Epithelial cell of prostate (primary cell): ENCODE data around the gene ELFN2.
A peak's percentile ranks its signal among the peaks of the same experiment; 100 is the strongest.

Experiments
- DNase-seq: peaks from one replicate; pipeline ENCODE4 v3.0.0-alpha.2; 2011; ENCODE audit warnings: low read depth, low spot score
- H3K27ac ChIP-seq: fragments of 450-650 bp; 2 replicates; pipeline ENCODE4 v1.5.1; 2017; ENCODE audit warnings: mild to moderate bottlenecking

Gene ELFN2

GRCh38 chr22:37456346-37456745 lies 29.1 kb upstream of the ELFN2 start:
- no peak overlapping the region for H3K27ac ChIP-seq
- no peak for DNase-seq

GRCh38 chr22:37455896-37456295 lies 28.6 kb upstream of the ELFN2 start:
- H3K27ac ChIP-seq = no peak overlapping the region
- DNase-seq = no peak

- peak overlapping the region; percentile 48 for H3K27ac ChIP-seq
- DNase-seq = peak; percentile 56
Measured at GRCh38 chr22:37454857-37455686, 27.8 kb upstream of the ELFN2 start.

GRCh38 chr22:37453696-37454095 lies 26.4 kb upstream of the ELFN2 start:
- no peak overlapping the region for H3K27ac ChIP-seq
- DNase-seq = no peak

- no peak for DNase-seq
- no peak overlapping the region for H3K27ac ChIP-seq
Measured at GRCh38 chr22:37451218-37451617, 23.9 kb upstream of the ELFN2 start.

- H3K27ac ChIP-seq = no peak overlapping the region
- DNase-seq = no peak
Measured at GRCh38 chr22:37449331-37450001, 22.2 kb upstream of the ELFN2 start.

DNA sequence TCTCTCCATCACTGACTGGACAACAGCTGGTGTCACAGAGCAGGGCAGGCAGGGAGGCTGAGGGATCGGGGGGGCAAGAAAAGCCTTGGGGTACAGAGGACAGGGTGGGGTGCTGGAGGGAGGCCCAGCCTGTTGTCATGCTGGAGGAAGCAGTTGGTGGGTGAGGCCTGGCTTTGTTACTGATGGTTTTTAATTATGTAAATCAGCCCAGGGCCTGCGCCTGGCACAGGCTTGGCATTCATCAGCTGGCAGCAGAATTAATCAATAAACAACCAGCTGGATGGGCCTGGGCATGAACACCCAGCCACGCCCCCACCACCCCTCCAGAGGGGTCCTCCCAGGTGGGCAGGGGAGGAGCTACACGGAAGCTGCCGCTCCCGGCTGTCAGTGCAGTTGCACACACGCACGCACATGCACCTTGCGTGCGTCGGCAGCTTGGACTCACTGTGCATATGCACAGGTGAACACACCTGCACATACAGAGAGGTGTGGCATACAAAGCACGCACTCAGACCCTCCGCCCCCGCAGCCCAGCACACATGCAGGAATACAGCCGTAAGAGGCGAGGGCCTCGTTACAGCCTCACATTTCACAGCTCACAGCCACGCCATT lies 21.3 kb upstream of the ELFN2 start:
- no peak overlapping the region for H3K27ac ChIP-seq
- DNase-seq = no peak

DNA sequence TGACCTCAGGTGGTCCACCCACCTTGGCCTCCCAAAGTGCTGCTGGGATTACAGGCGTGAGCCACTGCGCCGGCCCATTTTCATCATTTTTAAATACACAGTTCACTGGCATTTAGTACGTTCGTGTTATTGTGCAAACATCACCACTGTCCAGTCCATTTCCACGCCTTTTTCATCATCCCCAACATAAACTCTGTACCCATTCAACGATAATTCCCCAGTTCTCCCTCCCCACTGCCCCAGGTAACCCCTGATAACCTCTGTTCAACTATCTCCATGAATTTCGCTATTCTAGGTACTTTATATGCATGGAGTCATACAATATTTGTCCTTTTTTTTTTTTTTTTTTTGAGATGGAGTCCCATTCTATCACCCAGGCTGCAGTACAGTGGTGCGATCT lies 18.2 kb upstream of the ELFN2 start:
- H3K27ac ChIP-seq = no peak overlapping the region
- no peak for DNase-seq

- peak overlapping the region; percentile 2 for H3K27ac ChIP-seq
Measured at GRCh38 chr22:37443977-37444376, 16.7 kb upstream of the ELFN2 start.

GRCh38 chr22:37443086-37443485 lies 15.8 kb upstream of the ELFN2 start:
- no peak for DNase-seq
- no peak overlapping the region for H3K27ac ChIP-seq

More at GRCh38 chr22:37443977-37444376, 16.7 kb upstream of the ELFN2 start:
- DNase-seq = no peak

- no peak overlapping the region for H3K27ac ChIP-seq
- no peak for DNase-seq
Measured at GRCh38 chr22:37442537-37442936, 15.3 kb upstream of the ELFN2 start.

GRCh38 chr22:37442135-37442534 lies 14.9 kb upstream of the ELFN2 start:
- no peak overlapping the region for H3K27ac ChIP-seq
- no peak for DNase-seq

- DNase-seq = no peak
- H3K27ac ChIP-seq = no peak overlapping the region
Measured at GRCh38 chr22:37440875-37441274, 13.6 kb upstream of the ELFN2 start.

- H3K27ac ChIP-seq = no peak overlapping the region
- no peak for DNase-seq
Measured at GRCh38 chr22:37439347-37439746, 12.1 kb upstream of the ELFN2 start.

DNA sequence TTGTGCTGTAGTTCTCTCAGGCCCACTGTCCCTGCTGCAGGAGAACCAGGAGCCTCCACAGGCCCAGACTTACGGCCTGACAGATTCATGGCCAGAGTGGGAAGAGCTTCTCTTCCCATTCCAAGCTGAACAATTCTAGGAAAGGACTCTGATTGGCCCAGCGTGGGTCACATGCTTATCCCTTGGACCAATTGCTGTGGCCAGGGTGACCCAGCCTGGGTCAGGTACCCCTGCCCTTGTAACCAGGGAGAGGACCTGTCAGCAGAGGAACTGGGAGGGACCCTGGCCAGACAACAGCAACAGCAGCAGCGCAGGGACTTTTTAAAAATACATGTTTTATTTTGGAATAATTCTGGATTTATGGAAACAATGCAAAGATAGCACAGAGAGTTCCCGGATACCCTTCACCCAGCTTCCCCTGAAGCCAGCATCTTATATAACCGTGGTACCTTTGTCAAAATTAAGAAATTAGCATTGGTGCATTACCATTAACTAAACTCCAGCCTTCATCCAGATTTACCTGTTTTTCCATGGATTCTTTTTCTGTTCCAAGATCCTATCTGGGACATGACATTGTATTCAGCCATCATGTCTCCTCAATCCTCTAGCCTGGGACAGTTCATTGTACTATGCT lies 8.8 kb upstream of the ELFN2 start:
- DNase-seq = no peak
- no peak overlapping the region for H3K27ac ChIP-seq

DNA sequence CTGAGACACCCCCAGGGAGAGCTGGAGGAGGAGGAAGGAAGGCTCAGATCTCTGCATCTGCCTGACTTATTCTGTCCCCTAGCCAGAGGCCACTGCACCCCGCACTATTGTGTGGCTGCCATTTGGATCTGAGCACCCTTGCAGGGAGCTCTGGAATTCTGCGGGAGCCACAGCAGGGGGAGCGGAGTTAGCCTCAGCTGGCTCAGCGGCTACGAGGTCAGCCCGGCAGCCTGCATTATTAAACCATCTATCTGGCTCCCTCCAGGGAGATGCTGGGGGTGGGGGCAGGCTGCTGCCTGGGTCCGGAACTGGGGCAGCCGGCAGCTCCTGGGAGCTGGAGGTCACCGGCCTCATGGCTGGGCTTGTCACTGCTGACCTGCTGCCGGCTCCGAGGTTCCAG lies 6.5 kb upstream of the ELFN2 start:
- H3K27ac ChIP-seq = no peak overlapping the region

DNA sequence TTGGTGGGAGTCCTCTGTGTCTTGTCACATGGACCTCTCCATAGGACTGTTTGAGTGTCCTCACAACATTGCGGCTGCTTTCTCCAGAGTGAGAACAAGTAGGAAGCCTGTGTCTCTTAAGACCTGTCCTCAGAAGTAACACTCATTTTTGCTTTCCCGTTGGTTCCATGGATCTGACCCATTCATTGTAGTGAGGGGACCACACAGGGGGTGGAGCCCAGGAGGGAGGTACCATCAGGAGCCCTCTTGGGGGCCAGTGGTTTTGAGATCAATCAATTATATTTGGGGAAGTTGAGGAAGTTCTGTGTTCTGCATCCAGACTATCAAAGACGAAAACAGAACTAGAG lies 5.4 kb upstream of the ELFN2 start:
- peak overlapping the region; percentile 91 for H3K27ac ChIP-seq
- no peak for DNase-seq

More for the DNA sequence above, 6.5 kb upstream of the ELFN2 start:
- DNase-seq = no peak

DNA sequence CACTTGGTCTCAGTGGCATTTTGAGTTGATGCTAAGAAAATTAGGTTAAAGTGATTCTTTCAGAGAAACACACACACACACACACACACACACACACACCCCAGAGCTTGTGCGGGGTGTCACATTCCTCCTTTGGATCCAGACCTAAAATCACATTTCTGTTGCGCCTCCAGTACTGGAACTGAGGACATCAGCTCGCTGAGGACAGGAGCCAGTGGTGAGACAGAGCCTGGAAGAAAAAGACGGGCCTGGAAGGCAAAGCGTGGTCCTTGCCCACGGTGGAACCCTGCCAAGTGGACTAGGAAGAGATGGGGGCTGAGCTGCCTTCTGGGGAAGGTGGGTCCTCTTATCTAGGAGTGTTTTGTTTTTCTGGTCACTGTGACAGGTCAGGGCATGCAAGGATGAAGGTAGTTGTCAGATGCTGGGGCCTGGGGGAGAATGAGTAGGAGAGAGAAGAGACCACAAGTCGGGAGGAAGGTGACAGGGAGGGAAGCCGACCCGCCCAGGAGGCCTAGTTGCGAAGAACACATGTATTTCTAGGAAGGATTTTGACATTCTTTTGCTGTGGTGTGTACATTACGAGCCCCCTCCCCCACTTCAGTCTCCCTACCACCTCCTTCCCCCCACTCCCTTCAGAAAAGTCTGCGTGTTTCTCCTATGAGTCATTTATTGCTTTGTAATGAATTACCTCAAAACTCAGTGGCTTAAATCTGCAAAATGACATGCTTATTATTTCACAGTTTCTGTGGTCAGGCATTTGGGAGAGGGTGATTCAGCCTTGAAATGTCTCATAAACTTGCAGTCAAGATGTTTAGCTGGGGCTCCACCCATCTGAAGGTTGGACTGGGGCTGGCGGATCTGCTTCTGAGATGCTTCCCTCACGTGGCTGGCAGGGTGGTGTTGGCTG lies 4.8 kb upstream of the ELFN2 start:
- H3K27ac ChIP-seq = peak overlapping the region; percentile 91
- peak; percentile 94 for DNase-seq

DNA sequence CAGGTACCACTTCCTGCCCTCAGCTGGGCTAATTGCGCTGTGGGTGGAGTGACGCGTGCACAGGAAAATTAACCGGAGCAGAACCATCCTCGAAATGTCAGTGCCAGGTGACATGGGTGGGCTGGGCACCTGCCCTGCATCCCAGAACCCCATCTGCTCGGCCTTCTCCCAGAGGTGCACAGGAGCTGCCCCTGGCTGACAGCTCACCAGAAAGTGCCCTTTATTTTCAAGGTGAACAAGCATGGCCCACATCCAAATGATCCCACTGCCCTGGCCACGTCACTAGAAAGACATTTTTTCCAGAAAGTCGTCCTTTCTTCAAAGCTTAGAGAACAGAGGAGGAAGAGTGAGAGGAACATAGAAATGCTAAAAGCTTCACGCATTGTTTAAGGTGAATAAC lies 4.1 kb upstream of the ELFN2 start:
- no peak for DNase-seq
- H3K27ac ChIP-seq = peak overlapping the region; percentile 91

GRCh38 chr22:37430941-37431340 lies 3.7 kb upstream of the ELFN2 start:
- no peak for DNase-seq
- H3K27ac ChIP-seq = peak overlapping the region; percentile 91
